Thyroid gland (tissue), 4 donors: ENCODE measurements around the gene GARNL3.

ENCODE experiments used
- POLR2A ChIP-seq, 2 donors: fragments of 450-650 bp; IDR thresholded peaks; one replicate each; pipeline ENCODE4 v1.6.1; 2017; ENCODE audit warnings: antibody characterized with exemption in 2 of 2, mild to moderate bottlenecking in 2 of 2, moderate library complexity in 1 of 2
- TF ChIP-seq, protein P1 (sequence below), 6 experiments: fragments of 200-600 bp in 3 of 6; fragments of 450-650 bp in 3 of 6; sonication (generic) in 3 of 6; IDR thresholded peaks; one replicate each; pipeline ENCODE4 v1.5.1; 2016 to 2019; ENCODE audit warnings: antibody characterized with exemption in 6 of 6, mild to moderate bottlenecking in 2 of 6, inconsistent platforms in 1 of 6, moderate library complexity in 1 of 6

DNA sequence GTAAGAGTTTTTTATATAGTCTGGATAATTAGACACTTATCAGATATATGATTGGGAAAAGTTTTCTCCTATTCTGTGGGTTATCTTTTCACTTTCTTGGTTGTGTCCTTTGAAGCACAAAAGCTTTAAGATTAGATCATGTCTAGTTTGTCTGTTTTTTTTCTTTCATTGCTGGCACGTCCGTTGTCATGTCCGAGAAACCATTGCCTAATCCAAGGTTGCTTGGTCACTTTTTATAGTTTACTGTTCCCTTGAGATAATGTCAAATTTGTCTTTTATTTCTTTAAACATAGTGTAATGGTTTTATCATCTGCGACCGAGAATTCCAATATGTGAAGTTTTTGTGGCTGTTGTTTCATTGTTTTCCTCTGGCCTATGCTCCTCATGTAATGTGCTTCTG, 28.8 kb downstream of the GARNL3 start:
- TF ChIP-seq POLR2A (IDR thresholded peaks at IDR 0.05) = no peak
- TF ChIP-seq, protein P1, sequence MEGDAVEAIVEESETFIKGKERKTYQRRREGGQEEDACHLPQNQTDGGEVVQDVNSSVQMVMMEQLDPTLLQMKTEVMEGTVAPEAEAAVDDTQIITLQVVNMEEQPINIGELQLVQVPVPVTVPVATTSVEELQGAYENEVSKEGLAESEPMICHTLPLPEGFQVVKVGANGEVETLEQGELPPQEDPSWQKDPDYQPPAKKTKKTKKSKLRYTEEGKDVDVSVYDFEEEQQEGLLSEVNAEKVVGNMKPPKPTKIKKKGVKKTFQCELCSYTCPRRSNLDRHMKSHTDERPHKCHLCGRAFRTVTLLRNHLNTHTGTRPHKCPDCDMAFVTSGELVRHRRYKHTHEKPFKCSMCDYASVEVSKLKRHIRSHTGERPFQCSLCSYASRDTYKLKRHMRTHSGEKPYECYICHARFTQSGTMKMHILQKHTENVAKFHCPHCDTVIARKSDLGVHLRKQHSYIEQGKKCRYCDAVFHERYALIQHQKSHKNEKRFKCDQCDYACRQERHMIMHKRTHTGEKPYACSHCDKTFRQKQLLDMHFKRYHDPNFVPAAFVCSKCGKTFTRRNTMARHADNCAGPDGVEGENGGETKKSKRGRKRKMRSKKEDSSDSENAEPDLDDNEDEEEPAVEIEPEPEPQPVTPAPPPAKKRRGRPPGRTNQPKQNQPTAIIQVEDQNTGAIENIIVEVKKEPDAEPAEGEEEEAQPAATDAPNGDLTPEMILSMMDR (IDR thresholded peaks at IDR 0.05) = no peak
